Measurements from ENCODE around the gene FADS1. TPM values are rescaled to one million over a fixed set of nuclear protein-coding genes. Genes with fewer than 3 reads are reported as not detected.
A peak's percentile ranks its signal among the peaks of the same experiment; 100 is the strongest.

The FADS1 gene
- total RNA-seq, 1 experiment from 2014 or later = 442 TPM

DNA sequence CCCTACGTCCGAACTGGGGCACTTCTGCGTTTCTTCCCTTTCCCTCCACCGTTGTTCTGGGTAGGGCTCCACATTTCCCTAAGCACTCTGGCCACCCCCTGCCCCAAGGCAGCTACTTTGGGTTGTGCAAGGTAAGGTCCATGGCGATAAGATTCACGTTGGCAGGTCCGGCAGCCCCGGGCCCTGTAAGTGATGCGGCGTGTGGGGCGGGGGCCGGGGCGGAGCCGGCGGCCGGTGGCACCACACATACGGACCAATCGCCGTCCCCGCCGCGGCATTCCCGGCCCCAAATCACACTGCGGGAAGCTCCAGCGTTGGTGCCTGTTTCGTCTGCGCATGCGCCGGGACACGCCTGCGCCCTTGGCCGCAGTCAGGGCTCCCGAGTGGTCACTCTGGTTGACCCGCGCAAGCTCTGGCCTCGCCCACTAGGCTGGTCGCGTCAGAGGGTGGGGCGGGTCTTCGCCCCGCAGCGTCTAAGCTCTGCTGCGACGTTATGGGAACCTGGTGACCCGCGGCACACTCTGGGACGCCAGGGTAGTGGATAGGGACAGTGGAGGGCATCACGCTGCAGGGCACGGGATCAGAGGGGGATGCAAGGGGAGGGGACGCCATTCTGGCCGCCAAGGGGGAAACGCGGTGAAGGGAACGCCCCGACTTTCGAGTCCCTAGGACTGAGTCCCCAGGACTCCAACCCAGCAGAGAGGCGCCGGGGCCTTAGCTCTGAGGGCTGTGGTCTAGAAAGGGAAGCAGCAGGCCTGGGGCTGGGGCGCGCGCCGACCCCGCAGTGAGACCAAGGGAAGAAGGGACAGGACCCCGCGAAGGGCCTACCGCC lies 1.6 kb downstream of the FADS1 start:
- ChIA-PET POLR2A (ENCODE audit: low non-redundant PET) (interaction anchor here (0.7 kb wide), 1 partner anchor 7 kb away, joined by 5 read pairs; no protein-coding TSS in a partner anchor), CTCF (interaction anchor here (0.9 to 1.5 kb wide), 3 partner anchors 14 to 293 kb away, joined by 4 to 12 read pairs (median 4); no protein-coding TSS in a partner anchor)
- intact Hi-C loops (cut with micrococcal nuclease; ENCODE audit: unreplicated experiment) = no loop called here
- DNase-seq (ENCODE audit: low spot score) = peak; percentile 93
- H3K27ac ChIP-seq (ENCODE audit: low read depth, low read length, poor library complexity, severe bottlenecking) = peak overlapping the region; percentile 96
- TF ChIP-seq CTCF (conservative IDR thresholded peaks at IDR 0.05; ENCODE audit: low read depth, low read length) = no peak
- no peak for TF ChIP-seq EZH2 (IDR thresholded peaks at IDR 0.05; ENCODE audit: borderline replicate concordance, low read depth, low read length, poor library complexity, severe bottlenecking)
- no peaks in the 10 kb centered on the region for H3K9me3 ChIP-seq (ENCODE audit: low read depth, low read length, poor library complexity, severe bottlenecking)
- H3K4me1 ChIP-seq (ENCODE audit: insufficient read depth, low read length, poor library complexity, severe bottlenecking) = peaks cover 34% of the 10 kb centered on the region
- no TSS peak for BruUV-seq (replicated peaks)
- peaks cover 48% of the 10 kb centered on the region for H3K36me3 ChIP-seq (ENCODE audit: insufficient read depth, low read length, poor library complexity, severe bottlenecking)
- H3K4me3 ChIP-seq (ENCODE audit: low read depth, low read length, poor library complexity, severe bottlenecking) = peak overlapping the region; percentile 78
- H3K27me3 ChIP-seq (replicated peaks; ENCODE audit: insufficient read depth, low read depth, low read length, poor library complexity) = no peaks in the 10 kb centered on the region

GRCh38 chr11:61814247-61814957 lies 2.4 kb downstream of the FADS1 start:
- H3K27ac ChIP-seq (ENCODE audit: low read depth, low read length, poor library complexity, severe bottlenecking) = peak overlapping the region; percentile 96
- POLR2A ChIA-PET (ENCODE audit: low non-redundant PET) = no interaction called here
- peaks cover 30% of the 10 kb centered on the region for H3K4me1 ChIP-seq (ENCODE audit: insufficient read depth, low read length, poor library complexity, severe bottlenecking)
- TF ChIP-seq CTCF (conservative IDR thresholded peaks at IDR 0.05; ENCODE audit: low read depth, low read length) (no peak), EZH2 (IDR thresholded peaks at IDR 0.05; ENCODE audit: borderline replicate concordance, low read depth, low read length, poor library complexity, severe bottlenecking) (no peak)
- CTCF ChIA-PET = interaction anchor here (0.9 to 1.5 kb wide), 3 partner anchors 15 to 294 kb away, joined by 4 to 12 read pairs (median 4); no protein-coding TSS in a partner anchor
- intact Hi-C loops (cut with micrococcal nuclease; ENCODE audit: unreplicated experiment) = no loop called here
- TSS peak; percentile 19 for BruUV-seq (replicated peaks)
- H3K9me3 ChIP-seq (ENCODE audit: low read depth, low read length, poor library complexity, severe bottlenecking) = no peaks in the 10 kb centered on the region
- peak; percentile 68 for DNase-seq (ENCODE audit: low spot score)
- H3K4me3 ChIP-seq (ENCODE audit: low read depth, low read length, poor library complexity, severe bottlenecking) = peak overlapping the region; percentile 78
- H3K27me3 ChIP-seq (replicated peaks; ENCODE audit: insufficient read depth, low read depth, low read length, poor library complexity) = no peaks in the 10 kb centered on the region
- H3K36me3 ChIP-seq (ENCODE audit: insufficient read depth, low read length, poor library complexity, severe bottlenecking) = peaks cover 56% of the 10 kb centered on the region

DNA sequence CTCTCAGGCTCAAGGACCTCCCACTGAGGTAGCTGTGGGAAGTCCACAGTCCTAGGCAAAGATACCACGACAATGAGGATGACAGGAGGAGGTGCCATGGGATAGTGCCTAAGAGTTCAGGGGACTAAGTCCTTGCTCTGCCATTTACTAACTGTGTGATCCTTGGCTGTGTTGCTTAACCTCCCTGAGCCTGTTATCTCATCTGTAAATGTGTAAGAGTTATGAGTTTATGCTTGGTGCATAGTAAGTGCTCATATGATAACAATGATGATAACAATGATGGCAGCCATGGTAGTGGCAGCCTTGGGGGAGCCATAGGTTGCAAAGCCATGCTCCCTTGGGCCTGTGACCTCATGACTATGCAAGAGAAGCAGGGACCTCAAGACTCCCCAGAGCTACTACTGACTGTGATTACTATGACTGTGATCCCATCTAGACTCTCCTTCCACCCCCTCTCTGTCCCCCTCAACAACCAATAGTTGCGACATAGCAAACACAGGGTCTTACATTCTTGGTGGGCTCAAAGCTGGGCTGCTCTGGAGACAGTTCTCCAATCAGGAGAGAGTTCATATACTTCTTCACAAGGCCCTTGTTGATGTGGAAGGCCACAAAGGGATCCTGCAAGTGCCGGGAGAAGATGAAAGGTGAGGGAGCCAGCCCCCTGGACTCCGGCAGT lies 3.9 kb downstream of the FADS1 start:
- no peak overlapping the region for H3K4me3 ChIP-seq (ENCODE audit: low read depth, low read length, poor library complexity, severe bottlenecking)
- DNase-seq (ENCODE audit: low spot score) = no peak
- no peaks in the 10 kb centered on the region for H3K27me3 ChIP-seq (replicated peaks; ENCODE audit: insufficient read depth, low read depth, low read length, poor library complexity)
- peaks cover 71% of the 10 kb centered on the region for H3K36me3 ChIP-seq (ENCODE audit: insufficient read depth, low read length, poor library complexity, severe bottlenecking)
- peak overlapping the region; percentile 62 for H3K27ac ChIP-seq (ENCODE audit: low read depth, low read length, poor library complexity, severe bottlenecking)
- ChIA-PET CTCF (no interaction called here), POLR2A (ENCODE audit: low non-redundant PET) (no interaction called here)
- no peak for TF ChIP-seq EZH2 (IDR thresholded peaks at IDR 0.05; ENCODE audit: borderline replicate concordance, low read depth, low read length, poor library complexity, severe bottlenecking)
- intact Hi-C loops (cut with micrococcal nuclease; ENCODE audit: unreplicated experiment) = no loop called here
- no peaks in the 10 kb centered on the region for H3K9me3 ChIP-seq (ENCODE audit: low read depth, low read length, poor library complexity, severe bottlenecking)
- peaks cover 28% of the 10 kb centered on the region for H3K4me1 ChIP-seq (ENCODE audit: insufficient read depth, low read length, poor library complexity, severe bottlenecking)
- BruUV-seq (replicated peaks) = no TSS peak

Data from A673 (cell line).